Left hindlimb (tissue), 1 donor: ENCODE measurements around the gene NECAP2.
"Not testable (repeated sequence)": the region's sequence is repeated elsewhere in the genome, so short reads cannot be mapped to it uniquely, and the experiment has no call there.

Experiments
- DNase-seq: peaks from one replicate; pipeline ENCODE4 v3.0.0-alpha.2; 2018

The NECAP2 gene

DNA sequence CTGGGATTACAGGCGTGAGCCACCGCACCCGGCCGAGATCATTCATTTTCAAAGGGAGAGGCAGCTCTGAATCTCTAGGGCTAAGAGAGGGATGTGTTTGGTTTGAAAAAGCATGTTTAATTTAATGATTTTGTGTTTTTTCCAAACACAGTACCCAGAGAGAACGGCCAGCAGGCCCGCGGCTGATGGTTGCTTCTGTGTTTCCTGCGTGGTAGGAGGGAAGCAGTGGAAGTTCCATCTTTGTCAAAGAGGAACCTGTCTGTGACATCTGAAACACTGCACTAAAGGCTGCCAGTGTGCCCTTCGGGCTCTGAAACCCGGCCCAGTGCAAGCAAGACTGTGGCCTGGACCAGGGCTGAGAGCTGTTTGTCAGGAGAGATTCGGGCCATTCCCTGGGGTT is 59.9 kb downstream of the NECAP2 start:
- DNase-seq: not testable (repeated sequence)

DNA sequence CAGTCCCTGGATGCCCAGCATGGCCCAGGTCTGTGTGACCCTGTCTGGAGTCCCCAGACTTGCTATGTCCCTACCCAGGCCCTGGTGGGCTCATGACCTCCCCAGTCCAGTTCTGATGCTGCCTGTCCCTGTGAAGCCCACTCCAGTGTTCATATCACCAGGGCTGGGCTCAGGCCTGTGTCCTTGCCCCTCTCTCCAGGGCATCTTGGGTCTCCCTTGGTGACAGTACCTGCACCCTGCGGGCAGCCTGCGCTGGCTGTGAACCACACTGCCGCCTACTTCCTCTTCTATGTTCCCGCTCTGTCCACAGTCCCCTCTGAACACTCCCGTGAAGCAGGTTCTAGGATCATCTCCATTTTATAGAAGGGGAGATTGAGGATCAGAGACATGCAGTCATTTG is 60.5 kb downstream of the NECAP2 start:
- DNase-seq: not testable (repeated sequence)

DNA sequence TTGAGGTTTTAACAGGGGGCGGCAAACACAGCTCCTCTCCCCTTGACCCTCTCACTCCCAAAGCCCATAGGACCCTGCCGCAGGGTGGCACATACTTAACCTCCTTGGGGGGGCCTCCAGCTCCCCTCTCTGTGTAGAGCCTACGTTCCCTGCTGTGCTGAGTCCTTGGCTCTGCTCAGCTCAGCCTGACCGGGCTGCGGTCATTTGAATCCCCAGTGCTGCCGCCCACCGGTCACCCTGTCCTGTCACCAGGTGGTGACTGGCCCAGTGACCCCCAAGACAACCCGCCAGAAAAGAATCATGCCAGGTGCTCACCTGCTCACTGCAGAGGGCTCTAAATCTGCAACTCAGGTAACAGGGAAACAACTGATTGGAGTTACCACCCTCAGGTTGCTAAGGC is 60.9 kb downstream of the NECAP2 start:
- not testable (repeated sequence) for DNase-seq

DNA sequence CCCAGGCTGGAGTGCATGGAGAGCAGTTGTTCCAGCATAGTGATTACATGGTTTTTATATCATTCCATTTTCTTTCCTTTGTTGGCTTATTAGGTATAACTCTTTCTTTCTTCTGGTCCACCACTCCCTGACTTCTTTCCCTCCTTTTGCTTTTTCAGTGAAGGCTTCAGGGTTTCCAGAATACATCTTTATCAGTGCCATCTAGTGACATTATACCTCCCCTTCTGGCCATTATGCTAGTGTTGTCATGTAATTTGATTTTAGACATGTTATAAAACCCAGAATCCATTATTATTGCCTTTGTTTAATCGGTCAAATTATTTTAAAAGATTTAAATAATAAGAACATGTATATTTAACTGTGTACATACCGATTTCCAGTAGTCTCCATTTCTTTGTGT is 63.0 kb downstream of the NECAP2 start:
- DNase-seq: no peak

DNA sequence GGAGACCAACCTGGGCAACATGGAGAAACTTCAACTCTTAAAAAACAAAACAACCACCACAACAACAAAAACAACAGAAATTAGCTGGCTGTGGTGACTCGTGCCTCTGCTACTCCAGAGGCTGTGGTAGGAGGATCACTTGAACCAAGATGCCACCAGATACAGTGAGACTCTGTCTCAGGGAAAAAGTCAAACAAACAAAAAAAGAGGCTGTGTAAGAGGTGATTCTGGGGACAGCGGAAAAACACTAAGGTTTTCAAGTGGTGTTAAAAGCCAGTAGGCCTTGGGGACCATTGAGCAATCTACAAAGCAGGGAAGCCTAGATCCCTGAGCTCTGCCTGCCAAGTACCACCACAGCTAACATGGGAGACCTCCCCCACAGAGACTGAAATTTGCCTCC is 65.3 kb downstream of the NECAP2 start:
- not testable (repeated sequence) for DNase-seq

DNA sequence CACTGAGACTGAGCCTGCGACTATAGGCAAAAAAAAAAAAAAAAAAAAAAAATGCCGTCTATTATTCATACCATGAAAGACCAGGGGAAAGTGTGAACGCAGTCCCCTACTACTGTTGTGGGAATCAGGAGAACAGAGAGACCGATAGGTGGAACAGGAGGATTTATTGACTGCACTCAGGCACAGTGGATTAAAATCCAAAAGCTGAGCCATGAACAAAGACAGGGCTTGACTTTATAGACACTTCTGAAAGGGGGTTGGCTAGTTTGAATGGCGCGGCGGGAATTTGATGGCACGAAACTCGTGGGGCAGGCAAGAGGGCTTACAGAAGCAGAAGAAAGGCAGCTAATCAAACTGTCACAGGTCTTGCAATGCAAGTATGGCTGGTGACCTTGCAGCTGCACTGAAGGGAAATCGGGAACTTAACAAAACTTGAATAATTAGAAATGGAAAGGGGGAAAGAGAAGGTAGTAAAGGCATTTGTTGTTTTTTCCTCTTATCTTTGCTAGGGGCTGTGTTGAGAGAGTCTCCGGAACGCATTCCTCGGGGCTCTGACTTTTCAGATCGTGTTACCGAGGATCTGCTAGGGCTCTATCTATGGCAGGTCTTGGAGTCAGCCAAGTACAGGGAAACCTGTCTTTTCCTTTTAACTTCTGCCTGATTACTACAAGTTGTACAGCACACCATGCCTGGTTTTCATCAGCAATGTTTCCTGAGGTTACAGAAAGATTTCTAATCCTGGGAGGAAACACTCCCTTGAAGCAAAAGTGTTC is 66.0 kb downstream of the NECAP2 start:
- DNase-seq: not testable (repeated sequence)

DNA sequence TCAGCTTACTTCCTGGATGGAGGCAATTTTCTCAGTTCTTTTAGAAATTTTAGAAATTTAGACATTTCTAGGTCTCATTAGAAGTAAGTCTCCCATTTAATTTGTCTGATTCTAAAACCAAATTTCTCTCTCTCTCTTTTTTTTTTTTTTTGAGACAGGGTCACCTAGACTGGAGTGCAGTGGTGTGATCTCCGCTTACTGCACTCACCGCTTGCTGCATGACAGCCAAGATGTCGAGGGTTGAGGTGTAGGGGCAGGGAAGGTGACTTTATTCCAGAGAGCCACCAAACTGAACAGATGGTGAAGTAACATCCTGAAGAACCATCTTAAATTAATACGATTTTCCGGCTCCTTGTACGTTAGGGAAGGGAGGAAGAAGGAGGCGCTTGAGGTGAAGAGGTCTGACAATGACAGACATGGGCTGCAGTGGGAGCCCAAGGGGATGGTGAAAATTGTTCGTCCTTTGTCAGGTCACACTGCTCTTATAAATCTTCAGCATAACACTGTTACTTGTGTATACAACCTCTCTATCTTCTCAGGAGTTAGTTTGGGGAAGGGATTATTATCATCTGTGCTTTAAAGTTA is 68.4 kb downstream of the NECAP2 start:
- DNase-seq: not testable (repeated sequence)
